MCF 10A (cell line): ENCODE measurements around the gene SLC51B. TPM values are rescaled to one million over a fixed set of nuclear protein-coding genes. Genes with fewer than 3 reads are reported as not detected.

Source experiments
- BruUV-seq: library from RNA; stranded (reverse); fragments of 400-500 nt; replicated peaks from 2 replicates; lab custom pipeline; 2021; lab: Mats Ljungman, UMichigan
- CTCF ChIA-PET: fragments of 300-600 bp; sonication (Branson Sonifier 250); formaldehyde crosslinking; extraction: SDS; loops from one replicate; lab custom pipeline; 2021; ENCODE audit warnings: antibody characterized with exemption, inconsistent platforms; lab: Yijun Ruan, JAX
- POLR2A ChIA-PET: fragments of 300-600, 350-650 bp; sonication (Branson Sonifier 250); formaldehyde crosslinking; extraction: SDS; loops from one replicate; lab custom pipeline; 2020; ENCODE audit warnings: antibody characterized with exemption, inconsistent platforms; lab: Yijun Ruan, JAX
- DNase-seq: peaks from one replicate; pipeline ENCODE4 v3.0.0-alpha.2; 2018; ENCODE audit not compliant: unreplicated experiment
- H3K27ac Mint-ChIP-seq: one replicate; pipeline ENCODE4 v1.8.0; 2022; ENCODE audit warnings: mild to moderate bottlenecking, low read depth, mixed read lengths; ENCODE audit not compliant: unreplicated experiment
- H3K27me3 Mint-ChIP-seq: one replicate; pipeline ENCODE4 v1.8.0; 2022; ENCODE audit warnings: mixed read lengths; ENCODE audit not compliant: insufficient read depth, unreplicated experiment
- H3K36me3 Mint-ChIP-seq: one replicate; pipeline ENCODE4 v1.8.0; 2022; ENCODE audit warnings: mild to moderate bottlenecking, moderate library complexity, mixed read lengths; ENCODE audit not compliant: insufficient read depth, unreplicated experiment
- H3K4me1 Mint-ChIP-seq: one replicate; pipeline ENCODE4 v1.8.0; 2022; ENCODE audit warnings: mixed read lengths; ENCODE audit not compliant: insufficient read depth, unreplicated experiment
- H3K4me3 Mint-ChIP-seq: one replicate; pipeline ENCODE4 v1.8.0; 2022; ENCODE audit warnings: mild to moderate bottlenecking, moderate library complexity, mixed read lengths; ENCODE audit not compliant: unreplicated experiment
- H3K9me3 Mint-ChIP-seq: one replicate; pipeline ENCODE4 v1.8.0; 2022; ENCODE audit warnings: mixed read lengths; ENCODE audit not compliant: unreplicated experiment
- CTCF ChIP-seq: fragments of 200-600 bp; IDR thresholded peaks from one replicate; pipeline ENCODE4 v1.8.0; 2022; ENCODE audit warnings: antibody characterized with exemption, mild to moderate bottlenecking; ENCODE audit not compliant: unreplicated experiment
- intact Hi-C: fragments of 100-400 bp; cut with micrococcal nuclease; formaldehyde crosslinking; loops from 2 replicates; pipeline ENCODE4 v1.14.1; 2022
- total RNA-seq: library from RNA; stranded (reverse); gene quantifications from 2 replicates; pipeline ENCODE4 v1.2.3, GENCODE V29; 2022

Gene SLC51B
- total RNA-seq, 1 experiment from 2014 or later = not detected

- TF ChIP-seq CTCF = no peak
- H3K27ac Mint-ChIP-seq = no peak overlapping the region
- peaks cover 6% of the 10 kb centered on the region for H3K4me1 Mint-ChIP-seq
- intact Hi-C loops = no loop called here
- CTCF ChIA-PET = interaction anchor here (0.7 to 1.0 kb wide), 3 partner anchors 12 to 36 kb away, joined by 3 to 6 read pairs (median 5); no protein-coding TSS in a partner anchor
- DNase-seq = no peak
- H3K36me3 Mint-ChIP-seq = no peaks in the 10 kb centered on the region
- no peak overlapping the region for H3K4me3 Mint-ChIP-seq
- H3K9me3 Mint-ChIP-seq = no peaks in the 10 kb centered on the region
- no TSS peak for BruUV-seq
- POLR2A ChIA-PET = interaction anchor here (0.6 to 0.7 kb wide), 2 partner anchors 65 to 215 kb away, joined by 3 to 4 read pairs; no protein-coding TSS in a partner anchor
- H3K27me3 Mint-ChIP-seq = peaks cover 35% of the 10 kb centered on the region
Observed at GRCh38 chr15:65066635-65067316, 21.6 kb downstream of the SLC51B start.

- POLR2A ChIA-PET = no interaction called here
- CTCF ChIA-PET = interaction anchor here (0.6 to 0.9 kb wide), 3 partner anchors 9 to 41 kb away, joined by 3 to 6 read pairs (median 4); partner anchors contain the start of gene KBTBD13
- intact Hi-C loops = no loop called here
- H3K27ac Mint-ChIP-seq = no peak overlapping the region
- DNase-seq = no peak
- peaks cover 6% of the 10 kb centered on the region for H3K4me1 Mint-ChIP-seq
- no peaks in the 10 kb centered on the region for H3K36me3 Mint-ChIP-seq
- no peak for TF ChIP-seq CTCF
- no peak overlapping the region for H3K4me3 Mint-ChIP-seq
- BruUV-seq = no TSS peak
- no peaks in the 10 kb centered on the region for H3K9me3 Mint-ChIP-seq
- peaks cover 35% of the 10 kb centered on the region for H3K27me3 Mint-ChIP-seq
Observed at GRCh38 chr15:65067317-65067644, 22.1 kb downstream of the SLC51B start.

- no peak for TF ChIP-seq CTCF
- ChIA-PET CTCF (interaction anchor here (0.6 to 1.9 kb wide), 4 partner anchors 8 to 42 kb away, joined by 3 to 4 read pairs (median 4); partner anchors contain the start of gene KBTBD13), POLR2A (no interaction called here)
- Mint-ChIP-seq H3K27me3 (peaks cover 35% of the 10 kb centered on the region), H3K27ac (no peak within 1 kb of the TSS), H3K4me3 (no peak within 1 kb of the TSS), H3K9me3 (no peaks in the 10 kb centered on the region), H3K36me3 (no peaks in the 10 kb centered on the region), H3K4me1 (peaks cover 6% of the 10 kb centered on the region)
- intact Hi-C loops = no loop called here
- DNase-seq = no peak
- no TSS peak for BruUV-seq
Observed at GRCh38 chr15:65067645-65068402, 22.6 kb downstream of the SLC51B start, which contains the start of gene RASL12. Gene RASL12, minus strand, starts transcription at chr15:65067991. Its CDS starts 156 bp downstream, at chr15:65067835.

DNA sequence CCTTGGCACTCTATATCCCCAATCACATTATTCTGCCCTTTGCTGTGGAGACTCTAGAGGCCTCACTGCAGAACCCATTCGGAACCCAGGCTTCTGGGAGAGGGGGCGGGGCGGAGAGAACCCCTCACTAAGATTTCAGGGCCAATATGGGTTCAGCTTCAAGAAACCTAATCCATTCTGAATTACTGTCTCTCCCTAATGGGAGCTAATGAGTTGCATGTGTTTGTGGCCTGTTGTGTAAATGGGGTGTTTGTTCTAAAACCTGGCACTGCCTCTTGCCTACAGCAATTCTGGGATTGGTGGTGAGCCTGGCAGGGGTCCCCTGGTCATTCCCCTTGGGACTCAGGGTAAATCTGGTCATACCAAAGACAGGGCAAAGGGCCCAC lies 23.2 kb downstream of the SLC51B start:
- Mint-ChIP-seq H3K27ac (no peak overlapping the region), H3K36me3 (no peaks in the 10 kb centered on the region), H3K4me1 (peaks cover 6% of the 10 kb centered on the region), H3K27me3 (peaks cover 35% of the 10 kb centered on the region), H3K9me3 (no peaks in the 10 kb centered on the region), H3K4me3 (no peak overlapping the region)
- POLR2A ChIA-PET = no interaction called here
- no TSS peak for BruUV-seq
- DNase-seq = no peak
- TF ChIP-seq CTCF = no peak
- CTCF ChIA-PET = interaction anchor here (0.6 to 1.9 kb wide), 2 partner anchors 14 to 17 kb away, joined by 3 to 4 read pairs; no protein-coding TSS in a partner anchor
- intact Hi-C loops = no loop called here
